HG02588 (cell line): ENCODE results near the gene PLXNA2.

Experiments
- ATAC-seq: cut with Tn5 transposase; IDR thresholded peaks from one replicate; pipeline ENCODE4 v1.9.1; 2021; ENCODE audit warnings: mild to moderate bottlenecking, moderate library complexity; ENCODE audit not compliant: unreplicated experiment

The PLXNA2 gene

DNA sequence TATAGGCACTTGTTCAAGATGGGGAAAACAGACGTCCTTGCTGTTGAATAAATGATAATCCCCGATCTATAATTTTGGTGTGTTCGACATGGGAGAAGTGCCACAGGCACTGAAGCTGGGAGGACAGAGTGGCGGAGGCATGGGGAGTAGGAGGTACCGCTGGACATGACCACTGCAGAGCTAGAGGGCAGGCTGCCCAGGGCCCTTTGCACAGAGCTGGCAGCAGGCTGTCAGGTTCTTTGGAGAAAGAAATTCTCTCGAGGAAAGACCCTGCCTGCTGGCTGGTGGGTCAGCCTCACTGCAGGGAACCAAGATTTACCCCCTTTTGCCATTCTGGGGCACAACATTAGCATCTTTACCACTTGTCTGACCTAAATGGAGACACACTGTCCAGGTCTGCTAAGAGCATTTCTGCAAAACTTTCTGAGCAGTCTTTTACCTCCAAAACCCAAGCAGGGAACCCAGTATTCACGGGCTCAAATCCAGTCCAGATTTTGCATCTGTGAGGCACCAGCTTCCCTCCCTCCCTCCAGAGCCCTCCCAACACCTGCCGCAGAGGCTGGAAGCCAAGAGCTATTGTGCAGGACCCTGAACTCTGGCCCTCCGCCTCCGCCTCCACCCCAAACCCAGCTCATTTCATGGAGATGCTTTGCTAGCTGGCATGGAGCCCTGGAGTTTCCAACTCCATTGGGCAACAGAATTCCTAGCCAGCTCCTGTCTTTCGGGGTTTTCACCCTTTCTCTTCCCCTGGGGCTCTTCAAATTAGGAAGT lies 142.3 kb downstream of the PLXNA2 start:
- no peak for ATAC-seq

GRCh38 chr1:208100906-208101305 lies 143.3 kb downstream of the PLXNA2 start:
- ATAC-seq, result no peak

- no peak for ATAC-seq
Observed at GRCh38 chr1:208100106-208100505, 144.1 kb downstream of the PLXNA2 start.

DNA sequence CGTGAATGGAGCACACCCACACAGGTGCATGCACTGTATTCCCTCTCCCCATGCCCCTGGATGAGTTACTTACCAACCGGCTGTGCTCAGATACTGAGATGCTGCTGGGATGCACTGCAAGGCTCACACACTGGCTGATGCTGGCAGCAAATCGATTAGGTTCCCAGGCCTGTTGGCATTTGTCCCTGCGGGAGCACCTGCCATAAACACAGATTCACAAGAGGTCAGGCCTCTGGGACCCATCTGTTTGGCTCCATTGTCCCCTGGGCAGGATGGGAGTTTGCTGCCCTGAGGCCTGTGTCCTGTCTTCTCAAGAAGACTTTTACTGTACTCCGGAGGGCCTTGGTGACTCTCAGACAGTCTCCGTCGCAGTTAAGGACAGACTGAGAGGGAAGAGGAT lies 145.4 kb downstream of the PLXNA2 start:
- ATAC-seq, result no peak

DNA sequence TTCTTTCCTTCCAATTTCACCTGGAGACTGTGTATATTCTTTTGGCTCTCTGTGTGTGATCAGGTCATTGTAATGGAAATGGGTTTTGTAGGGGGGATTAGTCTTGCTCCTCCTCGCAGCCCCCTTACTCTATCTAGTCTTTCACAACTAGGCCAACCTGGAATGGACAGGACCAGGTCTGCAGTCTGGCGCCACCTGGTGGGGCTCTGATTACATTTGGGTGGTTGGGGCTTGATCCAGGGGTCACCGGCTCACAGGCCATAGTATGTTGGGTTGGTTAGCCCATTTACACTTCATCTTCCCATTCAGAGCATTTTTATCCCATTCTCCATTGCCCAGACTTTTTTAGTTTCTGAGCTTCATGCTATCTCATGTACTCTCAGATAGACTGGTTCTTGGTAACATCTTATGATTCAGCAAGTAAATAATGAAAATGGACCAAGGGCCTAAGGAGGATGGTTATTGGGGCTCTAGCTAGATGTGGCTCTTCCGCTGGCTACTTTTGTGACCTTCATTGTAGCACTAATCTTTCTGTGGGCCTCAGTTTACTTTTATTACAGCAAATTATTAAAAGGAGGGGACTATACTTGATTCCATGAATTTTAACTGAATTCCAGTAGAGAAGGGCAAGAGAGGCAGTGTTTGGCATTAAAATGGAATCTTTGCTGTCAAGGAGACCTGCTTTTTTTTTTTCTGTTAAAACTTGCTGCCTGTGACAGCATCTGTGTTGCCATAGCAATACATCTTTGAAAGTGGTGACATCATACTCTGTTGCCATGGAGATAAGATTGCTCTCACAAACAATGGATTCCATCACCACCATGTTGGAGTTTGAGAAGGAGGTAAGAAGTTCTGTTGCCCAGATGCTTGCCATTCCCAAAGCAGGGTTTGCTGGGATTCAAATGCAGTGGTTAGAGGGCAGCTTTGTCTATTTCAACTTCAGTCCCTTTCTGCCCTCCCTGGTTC lies 150.1 kb downstream of the PLXNA2 start:
- ATAC-seq, result no peak

GRCh38 chr1:208093046-208093445 lies 151.1 kb downstream of the PLXNA2 start:
- ATAC-seq, result no peak

GRCh38 chr1:208090388-208091301 lies 153.5 kb downstream of the PLXNA2 start:
- no peak for ATAC-seq

DNA sequence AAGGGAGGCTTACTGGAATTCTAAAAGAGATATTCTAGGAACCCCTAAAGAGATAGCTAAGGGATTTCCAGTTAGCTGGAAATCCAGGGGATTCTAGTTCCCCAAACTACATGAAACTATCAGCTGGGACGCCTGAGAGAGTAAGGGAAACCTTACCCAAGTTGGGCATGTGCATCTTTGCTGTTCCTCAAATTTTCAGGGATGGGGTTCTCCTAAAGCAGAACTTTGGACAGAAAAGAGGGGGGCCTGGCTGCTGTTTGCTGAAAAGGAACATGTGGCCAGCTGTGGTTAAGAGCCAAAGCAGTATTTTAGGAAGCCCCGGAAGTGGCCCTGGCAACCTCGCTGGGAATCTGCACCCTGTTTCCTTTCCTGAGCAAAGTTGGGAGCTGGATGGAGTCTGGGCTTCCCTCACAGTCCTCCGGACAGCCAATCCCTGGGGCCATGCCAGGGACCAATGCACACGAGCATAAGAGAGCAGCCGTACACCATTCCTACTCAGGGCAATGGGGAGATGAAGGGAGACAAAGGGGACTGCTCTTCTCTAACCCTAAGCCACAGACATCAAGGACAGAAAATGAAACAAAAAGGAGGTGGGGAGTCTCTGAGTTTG lies 154.3 kb downstream of the PLXNA2 start:
- no peak for ATAC-seq

GRCh38 chr1:208089149-208089548 lies 155.0 kb downstream of the PLXNA2 start:
- no peak for ATAC-seq

DNA sequence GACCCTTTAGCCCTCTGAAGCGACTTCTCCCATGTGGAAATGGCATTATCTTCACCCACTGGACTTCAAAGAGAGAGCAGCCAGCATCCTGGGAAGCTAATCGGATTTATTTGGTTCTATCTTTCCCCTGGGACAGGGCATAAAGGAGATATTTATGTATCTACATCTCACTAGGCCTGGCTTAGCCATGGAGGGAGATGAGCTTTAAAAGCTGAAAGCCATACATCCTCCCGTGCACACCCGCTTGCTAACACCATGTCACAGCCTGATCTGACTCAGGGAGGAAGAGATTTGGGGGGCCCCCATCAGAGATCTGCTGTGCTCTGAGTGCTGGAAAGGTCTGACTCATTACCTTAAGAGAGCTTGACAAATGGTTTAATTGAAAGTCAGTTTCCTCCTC lies 155.9 kb downstream of the PLXNA2 start:
- no peak for ATAC-seq

DNA sequence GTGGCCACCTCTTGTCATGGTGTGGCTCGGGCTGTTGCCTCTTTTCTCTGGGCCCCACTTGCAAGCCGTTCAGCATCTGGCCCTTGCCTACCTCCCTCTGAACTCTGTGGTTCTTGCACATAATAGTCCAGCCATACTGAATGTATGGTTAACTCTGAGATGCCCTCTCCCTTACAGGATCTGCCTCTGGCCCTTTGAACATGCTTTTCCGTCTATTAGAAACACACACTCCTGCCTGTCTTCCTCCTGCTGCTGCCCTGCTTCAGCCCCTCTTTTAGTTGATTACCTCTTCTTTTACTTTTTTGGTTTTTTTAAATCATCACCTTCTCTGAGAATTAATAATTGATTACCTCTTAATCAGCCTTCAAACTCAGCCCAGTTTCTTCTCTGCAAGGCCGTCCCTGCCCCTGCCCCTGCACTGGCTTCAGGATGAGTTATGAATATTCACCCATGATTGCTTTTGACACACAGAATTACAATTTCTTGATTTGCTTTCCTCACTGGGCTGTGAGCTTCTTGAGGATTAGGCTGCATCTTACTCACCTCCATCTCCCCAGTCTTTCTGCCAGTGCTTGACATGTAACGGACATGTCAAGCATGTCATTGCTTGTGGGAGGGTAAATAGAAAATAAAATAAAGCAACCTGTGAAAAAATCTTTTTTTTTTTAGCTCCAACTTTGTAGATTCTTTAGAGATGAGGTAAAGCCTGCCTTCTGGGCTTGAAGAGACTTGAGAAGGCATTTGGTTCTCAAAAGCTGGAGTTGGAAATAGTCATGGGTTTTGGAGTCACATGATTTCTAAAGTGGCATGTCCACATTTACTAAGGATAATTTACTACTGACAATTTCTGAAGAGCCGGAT lies 158.3 kb downstream of the PLXNA2 start:
- ATAC-seq, result no peak

GRCh38 chr1:208084764-208085163 lies 159.4 kb downstream of the PLXNA2 start:
- no peak for ATAC-seq

DNA sequence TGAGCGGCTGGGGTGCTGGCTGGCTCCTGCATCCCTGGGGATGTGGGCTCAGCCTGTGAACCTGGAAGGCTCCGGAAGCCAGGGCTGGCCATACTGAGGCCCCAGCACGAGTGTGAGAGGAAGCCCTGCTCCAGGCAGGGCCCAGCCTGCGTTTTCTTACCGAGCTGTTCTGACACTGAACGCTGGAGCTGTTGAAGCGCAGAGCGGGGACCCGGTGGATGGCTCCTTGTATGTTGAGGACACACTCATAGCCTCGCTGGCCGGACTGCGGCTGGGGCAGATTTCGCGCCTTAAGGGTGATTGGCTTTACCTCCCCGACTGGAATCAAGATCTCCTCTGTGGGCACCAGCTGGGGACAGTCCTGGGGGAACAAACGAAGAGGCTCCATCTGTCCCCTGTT lies 160.0 kb downstream of the PLXNA2 start:
- ATAC-seq, result no peak

GRCh38 chr1:208083715-208084085 lies 160.5 kb downstream of the PLXNA2 start:
- no peak for ATAC-seq

DNA sequence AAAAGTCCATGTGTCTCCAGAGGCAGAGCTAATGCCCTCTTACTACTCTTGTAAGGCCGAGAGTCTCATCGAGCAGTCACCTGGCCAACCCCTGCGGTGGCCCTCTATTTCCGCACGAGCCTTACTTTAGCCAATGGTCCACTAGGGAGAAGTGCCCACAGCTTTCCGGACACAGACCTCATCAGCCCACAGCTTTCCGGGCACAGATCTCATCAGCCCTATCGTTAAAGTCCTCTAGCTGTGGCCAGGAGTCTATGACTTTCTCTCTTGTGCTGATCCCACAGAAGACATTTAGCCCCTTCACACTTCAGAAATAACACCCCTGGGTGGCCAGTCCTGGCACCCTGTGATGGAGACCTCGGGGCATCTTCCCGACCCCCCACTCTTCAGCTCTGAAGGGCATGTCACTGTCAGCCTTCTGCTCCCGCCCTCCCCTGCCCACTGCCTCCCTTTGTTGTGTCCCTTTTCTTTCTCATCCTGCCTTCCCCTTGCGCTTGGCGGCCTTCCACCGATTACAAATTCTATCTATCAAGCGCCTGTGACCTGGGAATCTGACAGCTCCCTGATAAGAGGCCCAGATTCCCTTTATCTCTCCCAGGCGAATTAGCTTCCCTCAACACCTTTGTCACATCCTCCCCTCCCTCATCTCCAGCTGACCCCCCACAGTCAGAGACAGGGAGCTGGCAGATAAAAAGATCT lies 161.0 kb downstream of the PLXNA2 start:
- no peak for ATAC-seq

DNA sequence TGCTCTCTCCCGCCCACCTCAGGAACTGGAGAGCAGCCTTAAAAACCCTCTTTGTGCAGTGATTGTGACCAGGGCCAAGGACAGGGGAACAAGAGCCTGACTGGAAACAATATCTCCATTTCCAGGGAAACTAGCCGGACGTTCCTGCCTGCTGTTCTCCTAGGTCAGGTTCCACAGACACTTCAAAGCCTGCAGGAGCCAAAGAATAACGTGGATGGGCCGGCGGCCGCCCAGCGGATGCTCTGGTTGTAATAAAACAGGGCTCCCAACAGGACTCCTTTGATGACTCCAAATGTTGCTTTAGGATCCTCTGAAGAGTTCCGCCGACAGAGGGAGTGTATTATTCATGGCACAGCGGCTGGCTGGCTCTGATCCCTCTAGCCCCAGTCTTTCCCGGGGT lies 162.2 kb downstream of the PLXNA2 start:
- ATAC-seq, result no peak

DNA sequence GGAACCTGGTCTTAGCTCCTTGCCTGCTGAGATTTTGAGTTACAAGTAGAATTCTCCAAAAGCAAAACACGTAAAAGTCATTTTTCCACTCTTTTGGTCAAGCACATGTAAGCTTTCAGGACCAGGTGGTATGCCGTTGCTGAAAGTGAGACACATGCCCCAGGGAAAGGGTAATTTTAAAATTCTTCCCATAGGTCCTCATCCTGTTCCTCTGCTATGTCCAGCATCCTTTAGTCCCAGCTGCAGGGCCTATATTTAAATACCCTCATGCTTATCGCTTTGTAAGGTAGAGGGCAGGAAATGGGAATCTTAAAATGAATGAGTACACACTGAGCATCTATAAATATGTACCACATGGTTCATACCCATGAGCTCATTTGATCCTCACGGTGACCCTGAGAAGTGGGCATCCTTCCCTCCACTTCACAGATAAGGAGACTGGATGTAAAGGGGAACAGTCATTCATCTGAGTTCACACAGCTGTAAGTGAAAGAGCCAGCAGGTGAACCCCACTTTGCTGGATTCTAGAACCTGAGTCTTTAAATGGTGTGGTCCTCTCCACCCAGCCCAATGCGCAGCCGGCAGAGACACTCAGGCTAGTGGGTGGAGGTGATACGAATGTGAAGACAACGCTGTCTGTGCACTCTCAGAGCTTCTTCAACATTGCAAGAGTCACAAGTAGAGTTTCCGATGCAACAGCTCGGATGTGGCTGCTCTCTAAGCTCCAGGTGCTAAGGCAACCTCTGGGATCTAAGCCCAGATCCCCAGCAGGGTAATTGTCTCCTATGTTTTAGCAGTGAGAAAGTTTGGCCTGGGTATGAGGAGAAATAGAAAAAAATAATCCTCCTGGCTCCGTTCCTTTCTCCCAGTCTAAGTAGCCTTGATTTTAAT lies 163.5 kb downstream of the PLXNA2 start:
- ATAC-seq, result no peak

DNA sequence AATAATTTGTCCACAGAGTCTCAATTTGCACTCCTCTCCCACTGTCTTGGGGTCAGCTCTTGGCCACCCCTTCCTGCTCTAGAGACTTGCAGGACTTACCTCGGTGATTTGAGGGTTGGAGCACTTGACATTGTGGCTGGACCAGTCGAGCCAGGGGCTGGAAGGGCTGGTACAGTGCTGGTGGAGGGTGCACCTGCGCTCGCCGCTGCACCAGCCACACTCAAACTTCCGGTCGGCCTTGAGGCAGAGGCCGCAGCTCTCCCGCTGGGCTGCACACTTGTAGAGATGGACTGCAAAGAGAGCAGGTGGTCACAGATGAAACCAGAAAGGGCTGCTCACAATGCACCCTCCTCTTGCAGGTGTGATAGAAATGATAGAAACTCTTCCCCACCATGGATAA lies 165.0 kb downstream of the PLXNA2 start:
- no peak for ATAC-seq
